HG03025 (cell line): ENCODE results near the gene FAM107B.

ENCODE experiments used
- ATAC-seq: cut with Tn5 transposase; IDR thresholded peaks from one replicate; pipeline ENCODE4 v1.9.1; 2021; ENCODE audit warnings: mild to moderate bottlenecking, moderate library complexity; ENCODE audit not compliant: unreplicated experiment, low FRiP score

The FAM107B gene

DNA sequence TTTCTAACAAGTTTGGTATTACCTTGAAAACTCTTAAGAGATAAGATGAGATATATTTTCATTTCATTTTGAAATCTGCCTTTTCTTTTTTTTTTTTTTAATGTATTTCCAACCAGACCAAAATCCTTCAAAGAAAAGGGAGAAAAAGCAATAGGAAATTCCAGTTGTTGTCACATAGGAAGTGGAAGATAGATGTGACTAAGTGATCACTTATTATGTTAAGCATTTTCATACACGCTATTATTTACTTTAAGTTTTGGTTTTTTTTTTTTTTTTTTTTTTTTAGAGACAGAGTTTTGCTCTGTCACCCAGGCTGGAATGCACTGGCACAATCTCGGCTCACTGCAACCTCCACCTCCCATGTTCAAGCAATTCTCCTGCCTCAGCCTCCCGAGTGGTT, 246.8 kb downstream of the FAM107B start:
- ATAC-seq: no peak

DNA sequence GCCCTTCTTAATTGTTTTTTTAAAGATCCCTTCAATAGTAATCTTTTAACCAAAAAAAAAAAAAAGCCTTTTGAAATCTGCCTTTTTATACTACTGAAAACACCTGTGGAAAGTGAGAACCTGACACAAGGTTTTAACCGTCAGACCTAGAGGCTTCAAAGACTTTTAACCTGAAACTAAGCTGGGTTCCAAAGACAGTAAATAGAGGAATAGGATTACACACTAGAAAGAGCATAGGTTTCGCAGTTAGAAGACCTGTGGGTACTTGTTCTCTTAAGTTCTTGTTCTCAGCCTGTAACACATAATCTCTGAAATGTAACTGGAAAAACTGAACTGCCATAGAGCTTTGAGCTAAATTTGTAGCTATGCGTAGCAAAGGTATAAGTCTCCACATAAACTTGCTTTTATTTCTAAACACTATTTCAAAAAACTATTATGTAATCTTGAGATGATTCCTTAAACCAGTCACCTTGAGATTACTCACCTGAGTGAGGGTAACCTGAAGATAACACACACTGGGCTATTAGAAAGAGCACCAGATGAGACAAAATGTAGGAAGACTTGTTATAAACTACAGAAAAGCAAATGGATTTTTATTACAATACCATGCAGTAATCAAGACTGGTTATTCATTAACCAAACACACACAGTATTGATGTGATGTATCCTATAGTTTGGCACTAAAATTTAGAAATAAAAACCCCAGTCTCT, 247.4 kb downstream of the FAM107B start:
- ATAC-seq: no peak

- no peak for ATAC-seq
Observed at GRCh38 chr10:14526326-14526725, 248.4 kb downstream of the FAM107B start.

DNA sequence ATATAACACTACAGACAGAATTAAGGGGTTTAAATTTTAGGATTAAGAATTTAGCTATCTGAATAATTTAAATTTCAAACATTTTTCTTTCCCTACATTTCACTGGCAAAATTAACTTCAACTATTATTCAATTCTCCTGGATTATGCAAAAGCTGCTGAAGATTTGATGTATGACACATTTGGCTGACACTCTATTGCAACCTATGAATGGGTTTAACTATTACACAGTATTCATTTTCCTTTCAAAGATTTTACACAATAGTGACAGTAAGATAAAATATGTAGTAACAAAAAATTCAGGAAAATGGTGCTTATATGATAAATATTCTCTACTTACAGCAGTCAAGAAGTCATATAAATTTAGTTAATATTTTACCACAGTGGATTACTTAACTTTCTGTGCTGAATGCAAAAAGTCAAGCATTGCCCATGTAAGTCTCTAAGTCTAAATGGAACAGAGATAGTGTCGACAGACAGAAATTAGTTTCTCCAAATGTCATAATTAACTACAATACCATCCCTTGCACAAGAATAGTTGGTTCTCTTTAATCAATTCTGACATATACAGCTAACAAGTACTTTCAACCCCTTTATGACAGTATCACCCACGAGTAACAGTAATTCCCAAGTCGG, 249.9 kb downstream of the FAM107B start:
- ATAC-seq: no peak

GRCh38 chr10:14523286-14523685, 251.4 kb downstream of the FAM107B start:
- ATAC-seq: no peak

DNA sequence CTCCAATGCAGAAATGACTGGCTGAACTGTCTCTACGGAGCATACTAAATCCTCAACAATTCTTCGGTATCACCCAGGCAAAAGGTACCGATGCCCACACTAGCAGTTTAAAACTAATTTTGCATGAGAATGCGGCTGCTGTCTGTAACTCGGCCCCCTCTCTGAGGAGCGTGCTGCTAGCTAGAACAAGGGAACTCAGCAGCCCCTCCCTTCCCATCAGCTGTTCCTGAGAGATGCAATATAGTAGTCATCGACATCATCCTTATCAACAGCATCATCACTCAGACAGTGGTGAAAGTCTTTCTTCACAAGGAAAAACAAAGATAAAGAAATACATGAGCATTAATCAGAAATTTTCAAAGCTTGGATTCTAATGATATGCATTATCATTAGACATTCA, 254.9 kb downstream of the FAM107B start:
- ATAC-seq: no peak

- no peak for ATAC-seq
Observed at GRCh38 chr10:14518149-14518548, 256.5 kb downstream of the FAM107B start.

DNA sequence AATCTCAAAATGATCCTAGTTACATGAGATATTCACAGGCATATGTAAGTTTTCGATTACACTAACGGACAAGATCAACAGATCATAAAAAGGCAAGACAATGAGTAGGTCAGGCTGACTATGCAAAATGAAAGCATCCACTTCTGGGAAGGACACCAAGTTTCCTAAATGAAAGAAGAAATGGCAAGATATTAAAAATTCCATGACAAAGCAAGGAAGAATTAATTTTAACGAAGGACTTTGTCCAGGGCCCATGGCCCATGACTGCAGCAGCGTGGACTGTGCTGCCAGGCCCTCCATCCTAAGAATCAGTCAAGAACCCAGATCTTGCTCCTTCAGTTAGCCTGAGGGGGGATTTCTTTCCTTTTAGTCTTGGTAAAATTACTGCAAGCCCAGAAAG, 261.6 kb downstream of the FAM107B start:
- ATAC-seq: no peak

GRCh38 chr10:14510346-14510745, 264.4 kb downstream of the FAM107B start:
- no peak for ATAC-seq

DNA sequence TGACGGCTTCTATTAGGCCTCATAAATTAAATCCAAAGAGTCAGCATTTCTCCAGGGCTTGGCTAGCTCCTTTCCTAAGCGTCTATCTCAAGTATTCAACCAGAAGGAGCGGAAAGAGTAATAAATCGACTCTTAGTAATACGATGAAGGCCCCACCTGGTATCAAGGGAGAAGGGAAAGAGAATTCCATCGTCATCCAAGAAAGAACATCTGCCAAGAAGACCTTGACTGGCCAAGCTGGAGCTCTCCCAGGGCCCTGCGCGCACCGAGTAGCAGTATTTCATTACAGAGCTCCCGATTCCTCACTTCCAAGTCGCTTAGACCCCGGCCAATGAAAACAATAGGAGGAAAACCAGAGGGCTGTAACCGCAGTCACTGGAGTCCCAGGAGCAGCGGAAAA, 266.0 kb downstream of the FAM107B start:
- ATAC-seq: no peak

DNA sequence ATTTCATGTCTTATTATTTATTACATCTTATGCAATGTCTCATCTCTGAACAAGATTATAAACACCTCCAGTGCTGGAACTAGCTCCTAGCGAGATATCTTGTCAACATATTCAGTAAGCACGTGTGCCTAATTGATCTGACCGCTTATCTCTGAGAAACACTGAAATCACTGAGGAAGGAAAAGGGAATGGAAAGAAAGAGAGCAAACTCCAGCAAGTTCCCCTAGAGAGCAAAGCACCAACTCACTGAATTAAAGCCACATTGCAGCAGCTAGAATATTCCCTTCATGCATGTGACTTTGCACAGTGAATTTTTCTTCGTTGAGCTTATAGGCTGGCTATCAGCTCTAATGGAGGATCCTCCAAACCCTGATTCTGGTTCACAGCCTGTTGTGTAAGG, 266.9 kb downstream of the FAM107B start:
- ATAC-seq: no peak

GRCh38 chr10:14507176-14507575, 267.5 kb downstream of the FAM107B start:
- no peak for ATAC-seq

DNA sequence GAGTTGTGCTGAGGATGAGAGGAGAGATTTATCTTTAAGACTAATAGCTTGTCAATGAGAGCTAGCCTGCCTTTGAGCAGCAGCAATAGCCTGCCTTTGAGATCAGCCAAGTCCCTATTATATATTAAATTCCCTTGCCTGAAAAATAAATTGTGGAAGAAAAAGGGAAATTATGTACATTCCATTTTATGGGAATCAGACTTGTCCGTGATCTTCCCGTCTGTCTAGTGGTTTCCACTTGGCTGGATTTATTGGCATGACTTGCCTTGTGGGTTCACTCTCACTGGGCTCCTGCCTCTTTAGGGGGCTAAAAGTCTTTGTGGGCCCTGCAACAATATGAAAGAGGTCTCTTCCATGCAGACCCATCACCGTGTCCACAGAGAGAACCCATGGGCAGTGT, 272.3 kb downstream of the FAM107B start:
- no peak for ATAC-seq

GRCh38 chr10:14500172-14500765, 274.4 kb downstream of the FAM107B start:
- ATAC-seq: no peak

- no peak for ATAC-seq
Observed at GRCh38 chr10:14499601-14499904, 275.1 kb downstream of the FAM107B start.

- no peak for ATAC-seq
Observed at GRCh38 chr10:14498326-14498725, 276.4 kb downstream of the FAM107B start.

DNA sequence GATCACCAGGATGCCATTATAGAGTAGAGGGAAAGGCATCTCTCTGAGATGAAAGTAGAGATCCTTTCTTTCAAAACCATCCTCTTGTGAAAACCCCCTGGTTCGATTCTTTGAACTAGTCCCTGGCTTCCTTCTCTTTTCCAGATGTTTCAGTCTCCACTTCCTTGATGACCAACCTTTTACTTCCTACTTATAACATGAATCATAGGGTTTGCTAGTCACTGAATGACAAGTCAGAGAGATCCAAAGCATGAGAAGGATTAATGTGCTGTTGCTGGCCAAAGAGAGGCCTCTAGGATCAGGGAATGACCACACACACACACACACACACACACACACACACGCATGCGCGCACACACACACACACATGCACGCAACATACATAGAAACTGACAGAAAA, 282.9 kb downstream of the FAM107B start:
- ATAC-seq: no peak

DNA sequence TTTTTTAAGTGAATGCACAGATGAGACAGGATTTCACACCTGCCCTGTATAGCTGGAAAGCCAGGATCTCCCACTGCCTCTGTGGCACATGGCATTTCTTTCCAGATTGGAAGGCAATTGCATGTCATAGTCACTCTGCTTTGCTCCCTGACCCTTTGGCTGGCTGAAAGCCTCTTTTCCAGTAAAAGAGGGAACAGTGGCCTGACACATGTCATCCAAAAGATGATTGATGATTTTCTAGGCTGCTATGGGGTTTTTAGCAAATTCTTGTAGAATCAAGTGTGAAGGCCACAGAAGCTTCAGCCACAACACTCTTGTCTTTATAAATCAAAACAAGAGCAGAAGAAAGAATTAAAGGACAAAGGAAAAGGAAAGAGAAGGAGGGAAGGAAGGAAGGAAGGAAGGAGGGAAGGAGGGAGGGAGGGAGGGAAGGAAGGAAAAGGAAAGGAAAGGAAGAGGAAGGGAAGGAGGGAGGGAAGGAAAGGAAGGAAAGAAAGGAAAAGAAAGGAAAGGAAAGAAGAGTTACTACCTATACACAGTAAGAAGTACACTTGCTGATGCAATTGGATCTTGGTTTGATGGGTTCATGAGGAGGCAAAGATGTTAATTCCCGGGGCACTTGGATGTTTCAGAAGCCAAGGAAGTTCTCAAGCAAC, 285.0 kb downstream of the FAM107B start:
- no peak for ATAC-seq

- no peak for ATAC-seq
Observed at GRCh38 chr10:14487488-14487883, 287.2 kb downstream of the FAM107B start.

DNA sequence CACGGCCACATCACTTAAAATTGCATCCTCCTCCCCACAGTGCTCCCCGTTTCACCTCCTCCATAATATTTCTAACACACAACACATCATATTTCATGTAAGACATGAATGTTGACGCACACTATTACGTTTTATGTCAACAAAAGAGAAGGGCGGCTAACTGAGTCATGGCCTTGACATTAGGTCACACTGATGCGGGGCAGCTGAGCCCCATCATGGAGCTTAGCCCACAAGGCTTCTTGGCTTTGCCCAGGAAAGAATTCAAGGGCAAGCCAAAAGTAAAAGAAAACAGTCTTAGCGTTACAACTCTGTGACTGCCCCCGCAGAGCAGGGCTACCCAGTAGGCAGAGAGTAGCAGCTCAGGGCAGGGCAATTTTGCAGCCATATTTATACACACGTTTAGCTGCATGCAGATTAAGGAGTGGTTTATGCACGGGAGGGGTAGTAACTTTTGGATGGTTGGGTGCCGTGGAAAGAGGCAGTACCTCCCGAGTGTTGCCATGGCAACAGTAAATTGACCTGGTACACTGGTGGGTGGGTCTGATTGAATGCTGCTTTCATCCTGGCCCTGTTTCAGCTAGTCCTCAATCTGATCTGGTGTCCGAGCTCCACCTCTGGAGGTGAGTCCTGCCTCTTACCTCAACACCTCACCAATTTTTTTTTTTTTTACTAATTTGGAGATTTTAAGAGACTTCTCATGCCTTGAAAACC, 287.8 kb downstream of the FAM107B start:
- no peak for ATAC-seq

GRCh38 chr10:14485986-14486385, 288.7 kb downstream of the FAM107B start:
- ATAC-seq: no peak
